Measurements from ENCODE around the gene ADD1.
A peak's percentile ranks its signal among the peaks of the same experiment; 100 is the strongest.

Gene ADD1

DNA sequence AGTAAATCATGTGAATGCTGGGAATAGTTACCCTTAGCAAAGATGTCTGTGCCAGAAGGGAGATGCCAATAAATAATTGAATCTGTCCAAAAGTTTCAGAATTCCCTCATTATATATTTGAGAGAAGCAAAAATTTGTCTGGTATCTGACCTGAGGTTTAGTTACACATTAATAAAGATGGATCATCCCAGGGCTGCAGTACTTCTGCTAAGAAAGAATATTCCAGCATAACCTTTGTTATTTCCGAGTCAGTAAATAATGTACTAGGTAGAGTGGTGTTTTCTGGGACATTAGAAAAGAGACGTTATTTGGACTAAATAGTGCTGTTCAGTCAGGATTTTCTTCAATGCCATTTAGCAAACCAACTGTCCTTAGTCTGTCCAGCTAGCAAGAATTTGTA lies 26.4 kb downstream of the ADD1 start:
- H3K4me3 ChIP-seq (ENCODE audit: low read depth, low read length): no peak overlapping the region
- no peaks in the 10 kb centered on the region; the same call in 1 of the 2 replicates for H3K36me3 ChIP-seq
- H3K4me1 ChIP-seq: peaks cover 43% of the 10 kb centered on the region
- no peaks in the 10 kb centered on the region for H3K27me3 ChIP-seq
- no peak for DNase-seq
- TF ChIP-seq, protein P1, sequence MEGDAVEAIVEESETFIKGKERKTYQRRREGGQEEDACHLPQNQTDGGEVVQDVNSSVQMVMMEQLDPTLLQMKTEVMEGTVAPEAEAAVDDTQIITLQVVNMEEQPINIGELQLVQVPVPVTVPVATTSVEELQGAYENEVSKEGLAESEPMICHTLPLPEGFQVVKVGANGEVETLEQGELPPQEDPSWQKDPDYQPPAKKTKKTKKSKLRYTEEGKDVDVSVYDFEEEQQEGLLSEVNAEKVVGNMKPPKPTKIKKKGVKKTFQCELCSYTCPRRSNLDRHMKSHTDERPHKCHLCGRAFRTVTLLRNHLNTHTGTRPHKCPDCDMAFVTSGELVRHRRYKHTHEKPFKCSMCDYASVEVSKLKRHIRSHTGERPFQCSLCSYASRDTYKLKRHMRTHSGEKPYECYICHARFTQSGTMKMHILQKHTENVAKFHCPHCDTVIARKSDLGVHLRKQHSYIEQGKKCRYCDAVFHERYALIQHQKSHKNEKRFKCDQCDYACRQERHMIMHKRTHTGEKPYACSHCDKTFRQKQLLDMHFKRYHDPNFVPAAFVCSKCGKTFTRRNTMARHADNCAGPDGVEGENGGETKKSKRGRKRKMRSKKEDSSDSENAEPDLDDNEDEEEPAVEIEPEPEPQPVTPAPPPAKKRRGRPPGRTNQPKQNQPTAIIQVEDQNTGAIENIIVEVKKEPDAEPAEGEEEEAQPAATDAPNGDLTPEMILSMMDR (IDR thresholded peaks at IDR 0.05; ENCODE audit: low read depth, low read length): no peak
- H3K9me3 ChIP-seq: no peaks in the 10 kb centered on the region

DNA sequence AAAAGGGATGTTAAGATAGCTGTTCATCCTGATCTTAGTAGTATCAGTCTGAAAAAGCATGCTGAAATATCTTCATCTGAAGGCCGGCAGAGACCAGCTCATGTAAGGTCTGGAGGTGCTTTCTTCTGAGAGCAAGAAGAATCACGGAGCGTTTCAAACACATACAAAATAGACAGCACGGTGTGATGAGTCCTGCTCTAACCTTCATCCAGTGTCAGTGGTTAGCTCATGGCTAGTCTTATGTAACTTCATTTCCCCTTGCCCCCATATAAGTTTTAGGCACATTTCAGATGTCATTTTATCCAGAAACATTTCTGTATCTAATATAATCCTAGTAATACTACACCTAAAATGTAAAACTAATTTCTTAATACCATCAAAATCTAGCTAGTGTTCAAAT lies 27.8 kb downstream of the ADD1 start:
- no peak for DNase-seq
- H3K4me3 ChIP-seq (ENCODE audit: low read depth, low read length): no peak overlapping the region

DNA sequence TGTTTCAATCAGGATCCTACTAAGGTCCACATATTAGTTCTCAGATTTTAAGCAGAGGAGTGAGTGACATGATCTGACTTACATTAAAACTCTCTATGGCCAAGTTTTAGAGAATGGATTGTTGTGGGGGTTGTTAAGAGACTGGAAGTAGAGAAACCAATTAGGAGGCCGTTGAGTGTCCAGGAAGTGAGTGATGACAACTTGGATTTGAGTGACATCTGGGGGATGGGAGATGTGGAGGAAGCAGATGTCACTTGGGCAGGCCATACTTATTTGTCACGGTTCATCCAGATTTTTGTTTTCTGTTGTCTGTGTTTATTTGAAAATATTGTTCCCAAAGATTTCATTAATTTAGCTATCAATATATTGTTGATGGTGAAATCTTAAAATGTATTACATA lies 28.3 kb downstream of the ADD1 start:
- TF ChIP-seq, protein P1 (IDR thresholded peaks at IDR 0.05; ENCODE audit: low read depth, low read length): no peak
- H3K4me1 ChIP-seq: peaks cover 47% of the 10 kb centered on the region
- DNase-seq: peak; percentile 35
- peaks cover 4% of the 10 kb centered on the region for H3K36me3 ChIP-seq
- no peak overlapping the region for H3K4me3 ChIP-seq (ENCODE audit: low read depth, low read length)
- H3K27me3 ChIP-seq: no peaks in the 10 kb centered on the region
- no peaks in the 10 kb centered on the region for H3K9me3 ChIP-seq

More for the DNA sequence above, 27.8 kb downstream of the ADD1 start:
- H3K9me3 ChIP-seq: no peaks in the 10 kb centered on the region
- peaks cover 48% of the 10 kb centered on the region for H3K4me1 ChIP-seq
- no peaks in the 10 kb centered on the region for H3K27me3 ChIP-seq
- H3K36me3 ChIP-seq: peaks cover 4% of the 10 kb centered on the region
- TF ChIP-seq, protein P1 (IDR thresholded peaks at IDR 0.05; ENCODE audit: low read depth, low read length): no peak

DNA sequence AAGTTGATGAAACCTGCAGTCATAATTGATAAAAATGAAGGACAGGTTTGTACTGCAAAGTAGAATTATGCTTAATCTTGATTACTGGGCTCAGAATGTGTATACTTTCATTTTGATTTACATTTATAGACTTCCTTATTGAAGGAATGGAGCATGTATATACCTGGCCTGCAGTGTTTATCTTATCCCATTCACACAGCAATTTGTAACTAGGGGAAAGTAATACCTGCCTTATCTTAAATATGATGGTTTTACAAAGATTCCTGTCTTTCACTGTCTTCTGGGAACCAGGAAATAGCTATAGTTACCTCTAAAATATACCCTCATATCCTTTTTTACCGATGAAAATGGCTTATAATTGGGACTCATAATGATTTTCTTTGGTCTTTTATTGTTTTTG lies 29.7 kb downstream of the ADD1 start:
- TF ChIP-seq, protein P1 (IDR thresholded peaks at IDR 0.05; ENCODE audit: low read depth, low read length): no peak
- Histone ChIP-seq H3K9me3 (no peaks in the 10 kb centered on the region), H3K4me1 (peaks cover 46% of the 10 kb centered on the region), H3K27me3 (no peaks in the 10 kb centered on the region), H3K36me3 (peaks cover 4% of the 10 kb centered on the region), H3K4me3 (ENCODE audit: low read depth, low read length) (no peak overlapping the region)
- no peak for DNase-seq

DNA sequence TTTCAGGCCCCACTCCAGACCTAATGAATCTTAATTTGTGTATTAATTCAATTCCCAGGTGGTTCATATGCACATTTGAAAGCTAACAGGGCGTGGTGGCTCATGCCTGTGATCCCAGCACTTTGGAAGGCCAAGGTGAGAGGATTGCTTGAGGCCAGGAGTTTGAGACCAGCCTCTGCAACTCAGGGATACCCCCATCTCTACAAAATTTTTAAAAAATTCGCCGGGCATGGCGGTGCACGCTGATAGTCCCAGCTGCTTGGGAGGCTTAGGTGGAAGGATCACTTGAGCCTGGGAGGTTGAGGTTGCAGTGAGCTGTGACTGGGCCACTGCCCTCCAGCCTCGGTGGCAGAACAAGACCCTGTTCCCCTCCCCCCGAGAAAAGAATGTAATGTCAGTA lies 31.2 kb downstream of the ADD1 start:
- Histone ChIP-seq H3K27me3 (no peaks in the 10 kb centered on the region), H3K4me1 (peaks cover 32% of the 10 kb centered on the region), H3K9me3 (no peaks in the 10 kb centered on the region), H3K4me3 (ENCODE audit: low read depth, low read length) (no peak overlapping the region), H3K36me3 (peaks cover 4% of the 10 kb centered on the region)
- TF ChIP-seq, protein P1 (IDR thresholded peaks at IDR 0.05; ENCODE audit: low read depth, low read length): no peak
- DNase-seq: no peak

DNA sequence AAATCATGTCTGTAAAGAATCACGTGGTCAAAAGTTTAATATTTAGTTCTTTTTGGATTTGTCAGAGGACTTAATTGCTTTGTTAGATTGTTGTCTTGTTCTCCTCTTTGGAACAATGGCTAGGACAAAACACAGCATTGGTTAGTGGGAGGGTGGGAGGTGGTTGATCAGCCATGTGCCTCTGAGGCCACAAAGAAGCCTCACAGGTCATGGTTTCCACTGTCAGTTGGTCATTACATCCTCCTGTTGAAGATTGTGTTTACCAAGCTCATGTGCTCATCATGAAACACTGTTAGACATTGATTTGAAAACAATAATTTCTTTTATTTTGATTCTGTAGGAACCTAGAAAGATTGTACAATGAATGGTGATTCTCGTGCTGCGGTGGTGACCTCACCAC lies 31.9 kb downstream of the ADD1 start:
- H3K27me3 ChIP-seq: no peaks in the 10 kb centered on the region
- DNase-seq: no peak
- H3K9me3 ChIP-seq: no peaks in the 10 kb centered on the region
- peaks cover 4% of the 10 kb centered on the region for H3K36me3 ChIP-seq
- no peak overlapping the region for H3K4me3 ChIP-seq (ENCODE audit: low read depth, low read length)
- TF ChIP-seq, protein P1 (IDR thresholded peaks at IDR 0.05; ENCODE audit: low read depth, low read length): no peak
- peaks cover 28% of the 10 kb centered on the region for H3K4me1 ChIP-seq
